HG02571 (cell line): ENCODE results near the gene VPS13D.

ENCODE experiments used
- ATAC-seq: cut with Tn5 transposase; IDR thresholded peaks from one replicate; pipeline ENCODE4 v1.9.1; 2021; ENCODE audit warnings: mild to moderate bottlenecking, moderate library complexity; ENCODE audit not compliant: unreplicated experiment

Gene VPS13D

GRCh38 chr1:12546771-12547585 lies 317.1 kb downstream of the VPS13D start:
- no peak for ATAC-seq

- ATAC-seq, result no peak
Observed at GRCh38 chr1:12547586-12548225, 317.9 kb downstream of the VPS13D start.

GRCh38 chr1:12548279-12548972 lies 318.6 kb downstream of the VPS13D start:
- no peak for ATAC-seq

GRCh38 chr1:12548973-12549459 lies 319.2 kb downstream of the VPS13D start:
- ATAC-seq, result no peak

GRCh38 chr1:12549460-12550349 lies 319.9 kb downstream of the VPS13D start:
- no peak for ATAC-seq

- no peak for ATAC-seq
Observed at GRCh38 chr1:12551584-12551983, 321.8 kb downstream of the VPS13D start.

GRCh38 chr1:12552111-12552888 lies 322.5 kb downstream of the VPS13D start:
- no peak for ATAC-seq

GRCh38 chr1:12552951-12553921 lies 323.4 kb downstream of the VPS13D start:
- no peak for ATAC-seq

GRCh38 chr1:12553963-12554362 lies 324.1 kb downstream of the VPS13D start:
- ATAC-seq, result no peak

- no peak for ATAC-seq
Observed at GRCh38 chr1:12554521-12555305, 324.9 kb downstream of the VPS13D start.

GRCh38 chr1:12555411-12556367 lies 325.9 kb downstream of the VPS13D start:
- ATAC-seq, result no peak

GRCh38 chr1:12556368-12556930 lies 326.6 kb downstream of the VPS13D start:
- ATAC-seq, result no peak

GRCh38 chr1:12556957-12557935 lies 327.4 kb downstream of the VPS13D start:
- ATAC-seq, result no peak

- no peak for ATAC-seq
Observed at GRCh38 chr1:12561121-12561520, 331.3 kb downstream of the VPS13D start.
